Activated CD4-positive, alpha-beta T cell treated with anti-CD3 and anti-CD28 coated beads, Interleukin-2, Interleukin-6, amounts not matched to agents 100 ng/mL and 50 ng/mL, durations not matched to agents 16 hours and 8 hours (primary cell): ENCODE results near the gene NEU4.

ENCODE experiments used
- DNase-seq: peaks from one replicate; pipeline ENCODE4 v3.0.0-alpha.2; 2020

NEU4 gene

DNA sequence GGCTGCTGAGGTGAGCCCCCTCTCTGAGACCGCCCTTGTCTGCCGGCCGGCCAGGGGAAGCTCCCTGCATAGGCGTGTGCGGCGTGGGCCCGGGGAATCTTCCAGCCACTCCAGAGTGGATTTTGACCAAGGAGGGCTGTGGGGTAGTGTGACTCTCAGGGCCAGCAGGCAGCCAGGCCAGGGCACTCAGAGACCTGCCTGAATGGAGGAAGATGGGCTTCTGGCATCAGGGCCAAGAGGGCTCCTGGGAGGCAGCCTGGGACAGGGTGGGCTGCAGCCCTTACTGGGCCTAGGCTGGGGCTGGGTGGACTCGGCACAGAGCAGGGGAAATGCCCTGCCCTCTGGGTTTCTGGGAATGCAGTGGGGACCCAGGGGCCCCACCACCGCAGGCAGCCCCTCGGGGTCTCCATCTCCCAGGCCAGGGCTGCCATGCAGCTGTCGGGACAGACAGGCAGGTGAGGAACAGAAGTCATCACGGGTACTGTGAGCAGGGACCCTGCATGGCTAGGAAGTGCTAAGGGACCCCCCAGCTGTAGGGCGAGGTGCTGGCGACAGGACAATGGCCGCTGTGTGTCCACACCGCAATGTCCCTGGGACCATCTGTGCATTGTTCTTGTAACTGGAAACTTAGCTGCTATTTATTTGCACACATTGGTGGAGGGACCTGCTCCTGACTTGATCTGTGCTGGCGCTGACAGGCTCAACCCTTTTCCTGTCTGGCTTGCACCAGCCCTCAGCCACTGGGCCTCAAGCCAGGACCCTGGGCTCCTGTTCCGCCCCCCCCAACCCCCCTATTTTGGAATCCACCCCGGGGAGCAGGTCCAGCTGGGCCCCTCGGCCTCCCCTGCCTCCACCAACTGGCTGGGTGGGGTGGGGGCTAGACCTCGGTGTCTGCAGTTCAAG, 45.6 kb downstream of the NEU4 start:
- no peak for DNase-seq

DNA sequence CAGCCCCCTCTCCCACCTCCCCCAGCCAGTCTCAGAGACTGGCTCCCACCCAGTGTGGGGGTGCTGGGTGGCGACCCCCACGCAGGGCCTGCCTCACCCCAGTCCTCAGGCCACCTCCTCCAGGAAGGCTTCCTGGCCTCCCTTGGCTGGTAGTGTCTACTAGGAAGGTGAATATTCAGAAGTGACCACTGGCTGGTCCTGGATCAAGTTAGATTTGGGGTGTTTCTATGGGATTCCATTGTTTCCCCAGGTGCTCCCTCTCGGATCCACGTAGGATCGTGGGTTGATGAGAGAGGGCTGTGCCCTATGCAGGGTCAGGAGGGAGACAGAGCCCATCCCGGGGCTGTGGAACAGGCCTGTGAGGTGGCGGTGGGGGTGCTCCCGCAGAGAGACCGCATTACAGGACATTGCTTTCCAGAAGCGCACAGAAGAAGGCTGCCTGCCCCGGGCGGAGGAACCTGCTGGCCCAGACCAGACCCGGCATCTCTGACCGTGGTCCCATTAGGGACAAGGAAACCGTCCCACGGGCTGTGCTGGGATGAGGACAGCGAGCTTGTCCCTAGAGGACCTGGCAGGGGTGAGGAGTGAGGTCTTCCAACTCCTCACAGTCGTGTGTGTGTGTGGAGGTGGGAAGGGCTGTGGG, 46.4 kb downstream of the NEU4 start:
- no peak for DNase-seq

DNA sequence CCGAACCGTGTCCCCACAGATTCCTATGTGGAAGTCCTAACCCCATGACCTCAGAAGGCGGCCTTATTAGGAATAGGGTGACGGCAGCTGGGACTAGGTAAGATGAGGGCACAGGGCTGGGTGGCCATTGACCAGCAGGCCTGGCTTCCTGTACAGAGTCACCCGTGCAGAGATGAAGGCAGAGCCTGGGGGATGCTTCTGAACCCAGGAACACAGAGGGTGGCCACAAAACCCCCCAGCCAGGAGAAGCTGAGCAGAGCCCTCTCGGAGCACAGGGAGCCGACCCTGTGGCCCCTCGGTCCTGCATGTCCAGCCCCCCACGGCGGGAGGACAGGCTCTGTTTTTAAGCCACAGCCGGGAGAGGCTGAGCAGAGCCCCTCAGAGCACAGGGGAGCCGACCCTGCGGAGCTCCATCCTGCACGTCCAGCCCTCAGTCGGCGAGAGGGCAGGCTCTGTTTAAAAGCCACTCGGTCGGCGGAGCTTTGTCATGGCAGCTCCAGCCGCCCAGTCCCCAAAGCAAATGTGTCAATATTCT, 47.0 kb downstream of the NEU4 start:
- no peak for DNase-seq

GRCh38 chr2:241857041-241857541, 48.1 kb downstream of the NEU4 start:
- no peak for DNase-seq

- DNase-seq, result no peak
These were observed 48.7 kb downstream of the NEU4 start for GRCh38 chr2:241857572-241858121.

DNA sequence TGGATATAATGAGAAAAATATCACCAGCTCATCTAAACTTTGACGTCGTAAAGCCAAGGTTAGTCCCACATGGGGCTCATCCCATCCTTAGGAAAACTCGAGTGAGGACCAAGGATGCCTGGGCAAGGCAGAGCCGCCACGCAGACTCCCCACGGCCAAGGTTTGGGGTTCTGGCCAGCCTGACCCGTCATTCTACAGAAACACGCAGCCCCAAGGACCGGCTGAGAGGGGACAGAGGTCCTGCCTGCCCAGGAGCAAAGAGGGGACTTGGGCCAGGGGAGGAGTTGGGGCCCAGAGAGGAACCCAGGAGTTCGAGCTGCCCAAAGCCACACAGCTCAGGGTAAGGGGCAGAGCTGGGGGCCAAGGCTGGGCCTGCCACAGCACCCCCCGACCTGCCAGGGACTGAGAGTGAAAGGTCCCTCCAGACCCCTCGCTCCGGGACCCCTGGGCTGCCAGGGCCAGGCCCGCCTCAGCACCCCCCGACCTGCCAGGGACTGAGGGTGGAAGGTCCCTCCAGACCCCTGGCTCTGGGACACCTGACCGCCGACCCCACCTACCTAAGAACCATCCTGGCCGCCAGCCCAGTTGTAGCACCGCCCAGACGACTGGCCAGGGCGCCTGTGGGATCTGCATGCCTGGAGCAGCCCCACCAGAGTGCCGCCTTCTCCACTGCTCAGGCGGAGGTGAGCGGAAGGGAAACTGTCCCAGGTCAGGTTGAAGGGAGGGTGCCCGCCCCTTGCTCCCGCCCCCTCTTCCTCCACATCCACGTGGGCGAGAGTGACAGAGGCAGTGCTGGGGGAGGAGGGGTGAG, 49.4 kb downstream of the NEU4 start, which contains the start of gene PDCD1:
Gene PDCD1 (minus strand): TSS at position 689 of the 811 bp plus-strand sequence. CDS start 56 bp downstream, at position 633.
- peak; percentile 87 for DNase-seq

GRCh38 chr2:241859017-241859435, 50.0 kb downstream of the NEU4 start:
- DNase-seq, result no peak

- DNase-seq, result peak; percentile 70
These were observed 50.6 kb downstream of the NEU4 start for GRCh38 chr2:241859436-241860183.

DNA sequence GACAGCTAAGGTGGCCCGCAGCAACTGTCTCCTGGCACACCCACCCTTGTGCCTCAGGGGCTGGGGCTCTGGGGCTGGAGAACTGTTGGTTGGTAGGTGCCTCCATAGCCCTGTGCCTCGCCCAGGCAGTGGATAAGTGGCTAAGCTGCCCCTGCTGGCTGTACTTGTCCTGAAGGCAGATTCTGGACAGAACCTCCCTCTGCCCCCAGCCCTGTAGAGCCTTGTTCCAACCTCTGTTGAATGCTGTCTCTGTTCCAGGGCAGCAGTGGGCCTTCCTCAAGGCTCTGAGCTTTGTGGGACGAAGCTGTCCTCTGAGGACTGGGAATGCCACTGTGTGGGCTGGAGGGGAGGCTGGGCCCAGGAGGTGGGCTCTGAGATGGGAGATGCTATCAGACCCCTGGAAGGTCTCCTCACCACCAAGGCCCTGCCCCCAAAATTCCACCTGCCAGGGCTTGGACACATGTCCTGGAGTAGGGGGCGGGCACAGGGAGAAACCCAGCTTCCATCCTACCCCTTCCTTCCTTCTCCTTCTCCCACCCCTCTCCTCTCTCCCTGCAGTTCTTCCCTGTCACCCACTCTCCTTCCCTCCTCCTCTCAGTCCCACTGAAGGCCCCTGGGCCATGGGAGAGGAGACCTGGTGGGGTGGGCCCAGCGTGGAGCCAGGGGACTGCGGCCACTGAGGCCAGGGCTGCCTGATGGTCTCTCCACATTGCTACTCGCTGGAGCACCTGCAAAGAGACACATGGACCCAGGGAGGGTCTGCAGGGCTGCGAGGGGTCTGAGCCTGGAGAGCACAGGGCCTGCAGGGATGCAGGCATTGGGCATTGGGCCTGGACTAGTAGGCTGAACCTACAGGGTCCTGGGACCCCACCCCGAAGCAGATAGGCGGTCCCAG, 51.4 kb downstream of the NEU4 start:
- DNase-seq, result no peak

DNA sequence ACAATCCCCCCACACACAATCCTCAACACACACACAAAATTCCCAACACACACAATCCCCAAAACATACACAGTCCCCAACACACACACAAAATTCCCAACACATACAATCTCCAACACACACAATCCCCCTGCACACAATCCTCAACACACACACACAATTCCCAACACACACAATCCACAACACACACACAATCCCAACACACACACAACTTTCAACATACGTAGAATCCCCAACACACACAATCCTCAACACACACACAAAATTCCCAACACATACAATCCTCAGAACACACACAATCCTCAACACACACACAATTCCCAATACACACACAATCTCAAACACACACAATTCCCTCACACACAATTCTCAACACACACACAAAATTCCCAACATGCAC, 52.3 kb downstream of the NEU4 start:
- no peak for DNase-seq

DNA sequence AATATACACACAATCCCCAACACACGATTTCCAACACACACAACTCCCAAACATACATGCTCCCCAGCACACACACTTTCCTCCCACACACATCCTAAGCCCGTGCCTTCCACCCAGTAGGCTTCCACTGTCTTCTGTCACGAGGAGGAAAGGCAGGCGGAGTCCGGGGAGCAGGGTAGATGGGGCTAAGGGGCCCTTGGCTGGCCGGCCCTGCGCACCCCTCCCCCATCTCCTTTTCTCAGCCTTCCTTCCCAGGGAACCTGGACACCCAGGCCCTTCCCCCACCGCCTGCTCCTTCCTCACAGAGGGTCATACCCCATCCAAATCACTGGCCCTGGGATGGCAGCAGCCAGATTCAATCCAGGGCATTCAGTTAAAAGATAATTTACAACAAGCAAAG, 53.1 kb downstream of the NEU4 start:
- no peak for DNase-seq

- DNase-seq, result no peak
These were observed 54.0 kb downstream of the NEU4 start for GRCh38 chr2:241862775-241863535.

DNA sequence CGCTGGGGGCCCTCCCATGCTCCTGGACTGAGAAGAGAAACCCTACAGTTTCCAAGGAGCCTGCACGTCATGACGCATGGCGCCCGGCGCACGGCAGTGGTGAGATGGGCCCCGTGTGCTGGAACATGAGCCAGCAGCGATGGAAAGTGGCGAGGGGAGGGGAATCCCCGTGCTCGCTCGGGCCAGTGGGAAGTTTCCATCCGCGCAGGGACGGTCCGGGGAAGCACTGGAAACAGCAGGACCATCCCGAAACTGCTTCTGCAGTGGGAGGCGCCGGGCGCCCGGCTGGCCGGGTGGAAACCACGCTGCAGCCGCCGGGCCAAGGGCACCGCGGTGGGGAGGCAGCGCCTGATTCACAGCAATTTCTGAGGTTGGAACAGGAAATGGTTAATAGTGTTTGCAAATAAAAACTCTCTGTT, 54.6 kb downstream of the NEU4 start:
- peak; percentile 78 for DNase-seq

DNA sequence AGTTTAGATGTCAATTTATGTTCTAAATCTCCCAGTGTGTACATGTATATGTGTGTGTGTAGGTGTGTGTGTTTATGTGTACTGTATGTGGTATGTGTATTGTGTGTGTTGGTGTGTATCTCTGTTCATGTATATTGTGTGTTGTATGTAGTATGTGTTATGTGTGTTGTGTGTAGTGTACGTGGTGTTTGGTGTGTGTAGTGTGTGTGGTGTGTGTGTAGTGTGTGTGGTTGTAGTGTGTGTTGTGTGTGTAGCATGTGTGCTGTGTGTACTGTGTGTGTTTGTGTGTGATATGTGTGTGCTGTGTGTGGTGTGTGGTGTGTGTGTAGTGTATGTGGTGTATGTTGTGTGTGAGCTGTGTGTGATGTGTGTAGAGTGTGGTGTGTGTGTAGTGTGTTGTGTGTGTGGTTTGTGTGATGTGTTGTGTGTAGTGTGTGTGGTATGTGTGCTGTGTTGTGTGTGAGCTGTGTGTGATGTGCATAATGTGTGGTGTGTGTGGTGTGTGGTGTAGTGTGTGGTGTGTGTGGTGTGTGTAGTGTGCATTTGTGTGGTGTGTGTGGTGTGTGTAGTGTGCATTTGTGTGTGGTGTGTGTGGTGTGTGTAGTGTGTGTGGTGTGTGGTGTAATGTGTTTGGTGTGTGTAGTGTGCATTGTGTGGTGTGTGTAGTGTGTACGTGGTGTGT, 55.3 kb downstream of the NEU4 start:
- no peak for DNase-seq

- no peak for DNase-seq
These were observed 55.8 kb downstream of the NEU4 start for GRCh38 chr2:241864850-241865213.

DNA sequence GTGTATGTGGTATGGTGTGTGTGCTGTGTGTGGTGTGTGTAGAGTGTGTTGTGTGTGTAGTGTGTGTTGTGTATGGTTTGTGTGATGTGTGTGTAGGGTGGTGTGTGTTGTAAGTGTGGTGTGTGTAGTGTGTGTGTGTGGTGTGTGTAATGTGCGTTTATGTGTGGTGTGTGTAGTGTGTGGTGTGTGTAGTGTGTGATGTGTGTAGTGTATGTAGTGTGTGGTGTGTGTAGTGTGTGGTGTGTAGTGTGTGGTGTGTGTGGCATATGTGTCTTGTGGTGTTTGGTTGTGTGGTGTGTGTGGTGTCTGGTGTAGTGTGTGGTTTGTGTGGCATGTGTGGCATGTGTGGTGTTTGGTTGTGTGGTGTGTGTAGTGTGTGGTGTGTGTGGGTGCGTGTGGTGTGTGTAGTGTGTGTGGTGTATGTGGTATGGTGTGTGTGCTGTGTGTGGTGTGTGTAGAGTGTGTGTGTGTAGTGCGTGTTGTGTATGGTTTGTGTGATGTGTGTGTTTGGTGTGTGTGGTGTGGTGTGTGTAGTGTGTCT, 56.5 kb downstream of the NEU4 start:
- DNase-seq, result no peak

DNA sequence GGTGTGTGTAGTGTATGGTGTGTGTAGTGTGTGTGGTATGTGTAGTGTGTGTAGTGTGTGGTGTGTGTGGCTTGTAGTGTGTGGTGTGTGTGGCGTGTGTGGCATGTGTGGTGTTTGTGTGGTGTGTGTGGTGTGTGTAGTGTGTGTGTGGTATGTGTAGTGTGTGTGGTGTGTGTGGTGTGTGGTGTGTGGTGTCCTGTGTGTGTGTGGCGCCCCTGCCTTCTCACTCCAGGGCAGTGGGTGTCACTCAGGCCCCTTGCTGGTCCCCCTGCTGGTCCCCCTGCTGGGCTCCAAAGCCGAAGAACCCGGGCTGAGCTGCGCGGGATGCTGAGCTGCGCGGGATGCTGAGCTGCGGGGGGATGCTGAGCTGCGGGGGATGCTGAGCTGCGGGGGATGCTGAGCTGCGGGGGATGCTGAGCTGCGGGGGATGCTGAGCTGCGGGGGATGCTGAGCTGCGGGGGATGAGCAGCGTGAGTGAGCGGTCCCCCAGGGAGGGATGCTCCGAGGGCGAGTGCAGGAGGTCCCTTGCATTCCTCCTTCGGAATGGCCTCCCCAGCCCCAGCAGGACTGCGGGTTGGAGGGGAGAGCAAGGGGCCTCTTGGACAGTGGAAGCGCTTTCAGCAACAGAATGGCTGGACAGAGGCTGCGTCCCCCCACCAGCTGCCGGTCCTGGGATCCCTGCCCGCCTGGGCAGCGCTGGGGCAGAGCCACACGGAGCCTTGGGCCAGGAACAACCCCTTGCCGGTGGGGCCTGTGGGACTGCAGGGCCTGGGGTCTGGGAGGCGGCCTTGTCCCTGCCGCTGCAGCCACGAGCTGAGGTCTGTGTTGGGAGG, 57.2 kb downstream of the NEU4 start:
- no peak for DNase-seq
